H1 (cell line): ENCODE results near the gene ZP2. TPM values are rescaled to one million over a fixed set of nuclear protein-coding genes. Genes with fewer than 3 reads are reported as not detected.

Experiments used
- CEBPB ChIP-seq: IDR thresholded peaks from 2 replicates; pipeline ENCODE4 v1.6.1; 2012; ENCODE audit warnings: low read depth, low read length
- polyA plus RNA-seq, 7 experiments: library from polyadenylated mRNA; depleted of rRNA in 3 of 7; stranded (reverse) in 5 of 7; unstranded in 2 of 7; fragments of >200 nt in 5 of 7; fragments of 200-250 nt in 2 of 7; gene quantifications; 1 replicate in 5 of 7; 2 replicates in 1 of 7; 4 replicates in 1 of 7; pipeline versions ENCODE4 v1.2.1 to v1.2.3, GENCODE V29; 2011 to 2013; ENCODE audit warnings: missing spikeins in 2 of 7, mixed read lengths in 2 of 7
- total RNA-seq: library from RNA; stranded (reverse); fragmentation: NEBNext Ultra II Directional; extraction: Animal tissue kit (Norgen Biotek cat#: 25700); gene quantifications from 2 replicates; pipeline ENCODE4 v1.2.1, GENCODE V29; 2021

The ZP2 gene
- total and polyA plus RNA-seq, 2 of the 8 experiments (the other 6 are each of a cell fraction or from before 2014, with no cell fraction given): not detected

DNA sequence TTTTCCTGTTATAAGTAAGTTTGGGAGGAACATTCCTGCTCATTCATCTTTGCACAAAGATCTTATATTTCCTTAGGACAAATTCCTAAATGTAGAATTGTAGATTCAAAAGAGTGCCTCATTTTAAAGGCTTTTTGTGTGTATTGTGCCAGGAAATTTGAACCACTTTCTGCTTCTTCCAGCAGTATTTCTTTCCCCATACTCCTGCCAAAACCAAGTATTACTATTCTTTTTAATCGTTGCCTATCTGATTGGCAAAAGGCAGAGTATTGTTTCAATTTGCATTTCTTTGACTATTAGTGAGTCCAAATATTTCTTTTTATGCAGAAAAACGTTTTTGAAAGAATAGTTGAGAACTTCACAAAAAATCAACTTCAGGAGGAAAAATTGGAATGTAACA, 31.4 kb upstream of the ZP2 start (continued):
- no peak for TF ChIP-seq CEBPB
- TF ChIP-seq, all 59 proteins: peak for 0
